OCI-LY3 (cell line): ENCODE results near the gene CTCFL.

Source experiments
- CTCF ChIP-seq: fragments of 200-600, 300-600 bp; sonication (generic); IDR thresholded peaks from 2 replicates; pipeline ENCODE4 v1.5.1; 2014; ENCODE audit warnings: antibody characterized with exemption, low read length, low read depth
- EZH2phosphoT487 ChIP-seq: fragments of 200-600 bp; shearing (Covaris generic); IDR thresholded peaks from 2 replicates; pipeline ENCODE4 v1.6.1; 2018; ENCODE audit warnings: antibody characterized with exemption, mixed run types, low read depth

GRCh38 chr20:57513199-57513598, 11.7 kb downstream of the CTCFL start:
- no peak for TF ChIP-seq CTCF
- TF ChIP-seq EZH2phosphoT487, result no peak
